ENCODE data around the gene C2orf78. TPM values are rescaled to one million over a fixed set of nuclear protein-coding genes. Genes with fewer than 3 reads are reported as not detected.
A peak's percentile ranks its signal among the peaks of the same experiment; 100 is the strongest.

Gene C2orf78
- total and polyA plus RNA-seq, 8 donors: not detected

DNA sequence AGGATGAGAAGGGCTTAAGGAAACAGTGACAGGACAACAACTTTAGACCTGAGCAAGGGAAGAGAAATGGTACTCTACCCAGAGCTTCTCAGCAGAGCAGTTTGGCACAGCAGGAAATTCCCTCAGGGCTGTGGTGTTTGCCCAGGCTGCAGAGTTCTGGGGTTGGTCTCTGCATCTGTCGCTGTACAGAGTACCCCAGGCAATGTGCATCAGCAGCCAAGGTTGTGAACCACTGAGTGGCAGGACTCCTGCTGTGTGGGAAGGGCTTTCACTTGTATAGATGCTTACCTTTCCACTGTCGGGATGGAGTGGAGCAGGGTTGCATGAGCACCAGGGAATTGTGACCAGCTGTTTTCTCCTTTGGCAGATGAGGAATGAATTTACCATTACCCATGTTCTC is 66.0 kb downstream of the C2orf78 start:
- FAIRE-seq: no peak
- intact Hi-C loops (cut with DNase I): no loop called here
- Histone ChIP-seq H3K4me1 (no peaks in the 10 kb centered on the region), H3K27me3 (no peaks in the 10 kb centered on the region), H3K36me3 (peaks cover 0 to 95% (median 32%) of the 10 kb centered on the region in 3 donors), H3K27ac (no peak overlapping the region), H3K9me3 (no peaks in the 10 kb centered on the region), H3K4me3 (no peak overlapping the region)
- DNase-seq: no peak
- TF ChIP-seq, protein P1, sequence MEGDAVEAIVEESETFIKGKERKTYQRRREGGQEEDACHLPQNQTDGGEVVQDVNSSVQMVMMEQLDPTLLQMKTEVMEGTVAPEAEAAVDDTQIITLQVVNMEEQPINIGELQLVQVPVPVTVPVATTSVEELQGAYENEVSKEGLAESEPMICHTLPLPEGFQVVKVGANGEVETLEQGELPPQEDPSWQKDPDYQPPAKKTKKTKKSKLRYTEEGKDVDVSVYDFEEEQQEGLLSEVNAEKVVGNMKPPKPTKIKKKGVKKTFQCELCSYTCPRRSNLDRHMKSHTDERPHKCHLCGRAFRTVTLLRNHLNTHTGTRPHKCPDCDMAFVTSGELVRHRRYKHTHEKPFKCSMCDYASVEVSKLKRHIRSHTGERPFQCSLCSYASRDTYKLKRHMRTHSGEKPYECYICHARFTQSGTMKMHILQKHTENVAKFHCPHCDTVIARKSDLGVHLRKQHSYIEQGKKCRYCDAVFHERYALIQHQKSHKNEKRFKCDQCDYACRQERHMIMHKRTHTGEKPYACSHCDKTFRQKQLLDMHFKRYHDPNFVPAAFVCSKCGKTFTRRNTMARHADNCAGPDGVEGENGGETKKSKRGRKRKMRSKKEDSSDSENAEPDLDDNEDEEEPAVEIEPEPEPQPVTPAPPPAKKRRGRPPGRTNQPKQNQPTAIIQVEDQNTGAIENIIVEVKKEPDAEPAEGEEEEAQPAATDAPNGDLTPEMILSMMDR (IDR thresholded peaks at IDR 0.05): no peak
- ATAC-seq: no peak
- WGBS, 2 donors: 94 to 95% methylated on average over 2 of the region's 2 CpGs

DNA sequence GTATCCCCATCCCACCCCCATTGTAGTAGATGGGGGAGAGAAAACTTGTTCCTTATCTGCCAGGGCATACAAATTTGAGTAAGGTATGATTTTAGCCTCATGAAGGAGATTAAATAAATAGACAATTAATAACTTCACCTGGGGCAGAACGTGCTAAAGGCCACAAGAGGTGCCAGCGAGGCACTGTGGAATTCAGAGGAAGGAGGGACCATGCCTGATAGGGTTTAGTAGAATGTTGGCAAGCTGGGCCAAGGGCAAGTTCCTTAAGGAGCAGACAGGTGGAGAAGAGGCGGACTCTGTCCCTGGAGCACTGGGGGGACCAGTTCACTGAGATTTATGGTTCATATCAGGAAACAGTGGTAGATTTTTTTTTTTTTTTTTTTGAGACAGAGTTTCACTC is 67.3 kb downstream of the C2orf78 start:
- no peak overlapping the region for H3K4me3 ChIP-seq
- no peaks in the 10 kb centered on the region for H3K4me1 ChIP-seq
- 61 to 62% methylated on average over 3 of the region's 3 CpGs for WGBS, 2 donors
- H3K36me3 ChIP-seq: peaks cover 0 to 89% (median 26%) of the 10 kb centered on the region in 3 donors
- no peak for FAIRE-seq
- peak in 1 of 4 donors; percentile 49 for ATAC-seq
- DNase-seq: no peak
- H3K9me3 ChIP-seq: no peaks in the 10 kb centered on the region
- no peak overlapping the region for H3K27ac ChIP-seq
- TF ChIP-seq, protein P1 (IDR thresholded peaks at IDR 0.05): no peak
- H3K27me3 ChIP-seq: no peaks in the 10 kb centered on the region
- intact Hi-C loops (cut with DNase I): no loop called here

- DNase-seq: no peak
- intact Hi-C loops (cut with DNase I): no loop called here
- no peak overlapping the region for H3K27ac ChIP-seq
- peaks cover 0 to 89% (median 22%) of the 10 kb centered on the region in 3 donors for H3K36me3 ChIP-seq
- H3K4me3 ChIP-seq: no peak overlapping the region
- FAIRE-seq: no peak
- TF ChIP-seq, protein P1 (IDR thresholded peaks at IDR 0.05): no peak
- H3K9me3 ChIP-seq: no peaks in the 10 kb centered on the region
- H3K27me3 ChIP-seq: no peaks in the 10 kb centered on the region
- H3K4me1 ChIP-seq: no peaks in the 10 kb centered on the region
- ATAC-seq: no peak
Observed at GRCh38 chr2:73852020-73852419, 68.0 kb downstream of the C2orf78 start.

- Histone ChIP-seq H3K27ac (no peak overlapping the region), H3K4me1 (no peaks in the 10 kb centered on the region), H3K36me3 (peaks cover 0 to 67% (median 0%) of the 10 kb centered on the region in 3 donors), H3K27me3 (no peaks in the 10 kb centered on the region), H3K4me3 (no peak overlapping the region), H3K9me3 (no peaks in the 10 kb centered on the region)
- TF ChIP-seq, protein P1 (IDR thresholded peaks at IDR 0.05): no peak
- ATAC-seq (no peak), DNase-seq (no peak), FAIRE-seq (no peak)
- 91 to 92% methylated on average over 2 of the region's 2 CpGs for WGBS, 2 donors
- intact Hi-C loops (cut with DNase I): no loop called here
Observed at GRCh38 chr2:73855526-73855925, 71.5 kb downstream of the C2orf78 start.

DNA sequence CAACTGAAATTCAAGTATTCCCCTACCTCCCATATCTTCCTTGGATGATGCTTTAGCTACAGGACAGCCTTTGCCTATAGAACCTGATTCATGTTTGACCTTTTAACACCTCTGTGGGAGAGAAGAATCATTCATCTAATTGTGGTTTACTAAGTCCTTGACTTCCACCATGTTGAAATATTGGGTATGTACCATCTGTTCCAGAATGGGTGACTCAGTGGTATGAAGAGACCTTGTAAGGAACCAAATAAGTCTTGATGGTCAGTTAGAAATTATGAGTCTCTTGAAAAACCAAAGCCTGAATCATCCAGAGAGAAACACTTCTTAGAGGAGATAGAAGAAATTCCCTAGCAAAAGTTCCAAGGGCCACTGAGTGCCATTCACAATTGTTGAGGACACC is 72.2 kb downstream of the C2orf78 start:
- FAIRE-seq: no peak
- Histone ChIP-seq H3K27me3 (no peaks in the 10 kb centered on the region), H3K4me1 (no peaks in the 10 kb centered on the region), H3K36me3 (peaks cover 0 to 67% (median 0%) of the 10 kb centered on the region in 3 donors), H3K4me3 (no peak overlapping the region), H3K9me3 (no peaks in the 10 kb centered on the region), H3K27ac (no peak overlapping the region)
- TF ChIP-seq, protein P1 (IDR thresholded peaks at IDR 0.05): no peak
- intact Hi-C loops (cut with DNase I): no loop called here
- DNase-seq: no peak
- no peak for ATAC-seq

Measured in pancreas (tissue), 10 donors.